ENCODE results near the gene NRXN3.

NRXN3 gene

DNA sequence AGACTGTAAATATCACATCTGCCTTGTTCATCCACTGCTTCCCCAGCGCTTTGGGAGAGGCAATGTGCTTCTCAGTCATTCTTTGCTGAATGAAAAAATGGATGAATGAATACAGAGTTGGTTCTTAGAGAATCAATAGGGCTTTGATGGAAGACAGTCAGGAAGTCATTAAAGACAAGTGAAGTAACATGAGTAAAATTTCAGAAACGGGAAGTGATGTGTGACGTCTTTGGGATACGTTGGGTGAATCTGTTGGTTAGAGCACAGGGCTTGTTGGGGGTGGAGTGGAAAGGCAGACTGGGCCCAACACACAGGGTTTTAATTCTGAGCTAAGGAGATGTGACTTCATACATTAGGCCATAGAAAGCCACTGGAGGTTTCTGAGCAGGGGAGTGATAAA, 39.0 kb upstream of the NRXN3 start:
- TF ChIP-seq, protein P1, sequence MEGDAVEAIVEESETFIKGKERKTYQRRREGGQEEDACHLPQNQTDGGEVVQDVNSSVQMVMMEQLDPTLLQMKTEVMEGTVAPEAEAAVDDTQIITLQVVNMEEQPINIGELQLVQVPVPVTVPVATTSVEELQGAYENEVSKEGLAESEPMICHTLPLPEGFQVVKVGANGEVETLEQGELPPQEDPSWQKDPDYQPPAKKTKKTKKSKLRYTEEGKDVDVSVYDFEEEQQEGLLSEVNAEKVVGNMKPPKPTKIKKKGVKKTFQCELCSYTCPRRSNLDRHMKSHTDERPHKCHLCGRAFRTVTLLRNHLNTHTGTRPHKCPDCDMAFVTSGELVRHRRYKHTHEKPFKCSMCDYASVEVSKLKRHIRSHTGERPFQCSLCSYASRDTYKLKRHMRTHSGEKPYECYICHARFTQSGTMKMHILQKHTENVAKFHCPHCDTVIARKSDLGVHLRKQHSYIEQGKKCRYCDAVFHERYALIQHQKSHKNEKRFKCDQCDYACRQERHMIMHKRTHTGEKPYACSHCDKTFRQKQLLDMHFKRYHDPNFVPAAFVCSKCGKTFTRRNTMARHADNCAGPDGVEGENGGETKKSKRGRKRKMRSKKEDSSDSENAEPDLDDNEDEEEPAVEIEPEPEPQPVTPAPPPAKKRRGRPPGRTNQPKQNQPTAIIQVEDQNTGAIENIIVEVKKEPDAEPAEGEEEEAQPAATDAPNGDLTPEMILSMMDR (IDR thresholded peaks at IDR 0.05; ENCODE audit: low read depth, low read length, missing control alignments) = no peak
- in situ Hi-C loops (cut with HindIII; ENCODE audit: low sequenced_read_pairs) = no loop called here
- DNase-seq (ENCODE audit: low read depth) = no peak
- no peak overlapping the region for H3K4me3 ChIP-seq (ENCODE audit: low read depth, low read length)

DNA sequence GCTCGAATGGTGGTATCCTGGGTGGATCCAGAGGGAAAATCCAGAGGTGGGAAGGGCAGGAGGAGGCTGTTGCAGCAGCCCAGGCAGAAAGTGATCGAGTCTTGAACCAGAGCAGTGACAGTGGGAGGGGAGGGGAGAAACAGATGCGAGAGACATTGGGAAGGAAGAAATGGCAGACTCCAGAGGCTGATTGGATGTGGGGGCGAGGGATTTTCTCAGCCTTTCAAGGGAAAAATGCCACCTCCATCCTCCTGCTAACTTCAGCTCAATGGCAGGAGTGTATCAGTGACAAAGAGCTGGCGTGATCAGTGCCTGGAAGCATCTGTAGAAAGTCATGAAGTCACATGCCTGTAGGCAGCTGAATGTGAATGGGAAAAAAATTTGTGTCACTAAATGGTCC, 38.6 kb upstream of the NRXN3 start:
- no peak for DNase-seq (ENCODE audit: low read depth)
- no peak overlapping the region for H3K4me3 ChIP-seq (ENCODE audit: low read depth, low read length)
- TF ChIP-seq, protein P1 (IDR thresholded peaks at IDR 0.05; ENCODE audit: low read depth, low read length, missing control alignments) = no peak
- in situ Hi-C loops (cut with HindIII; ENCODE audit: low sequenced_read_pairs) = no loop called here

DNA sequence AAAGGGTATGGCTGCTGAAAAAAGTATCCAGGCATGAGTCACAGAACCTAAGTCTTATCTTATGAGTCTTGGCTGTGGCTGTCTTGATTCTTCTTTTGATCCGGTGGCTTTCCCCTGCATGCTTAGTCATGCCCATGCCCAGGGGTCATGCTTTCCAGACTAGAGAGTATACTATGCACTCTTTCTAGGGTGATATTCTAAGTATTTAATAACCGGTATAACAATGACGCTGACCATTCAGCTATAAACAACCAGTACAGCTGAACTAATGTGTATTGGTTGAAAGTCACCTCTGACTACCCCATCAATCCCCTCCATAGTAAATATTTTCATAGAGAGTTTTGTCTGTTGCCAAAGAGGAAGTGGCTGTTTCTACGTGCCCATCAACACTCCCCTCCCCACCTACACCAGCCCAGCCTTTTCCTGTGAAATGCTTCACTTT, 34.7 kb upstream of the NRXN3 start:
- DNase-seq (ENCODE audit: low read depth) = no peak
- in situ Hi-C loops (cut with HindIII; ENCODE audit: low sequenced_read_pairs) = no loop called here
- TF ChIP-seq, protein P1 (IDR thresholded peaks at IDR 0.05; ENCODE audit: low read depth, low read length, missing control alignments) = no peak
- no peak overlapping the region for H3K4me3 ChIP-seq (ENCODE audit: low read depth, low read length)

DNA sequence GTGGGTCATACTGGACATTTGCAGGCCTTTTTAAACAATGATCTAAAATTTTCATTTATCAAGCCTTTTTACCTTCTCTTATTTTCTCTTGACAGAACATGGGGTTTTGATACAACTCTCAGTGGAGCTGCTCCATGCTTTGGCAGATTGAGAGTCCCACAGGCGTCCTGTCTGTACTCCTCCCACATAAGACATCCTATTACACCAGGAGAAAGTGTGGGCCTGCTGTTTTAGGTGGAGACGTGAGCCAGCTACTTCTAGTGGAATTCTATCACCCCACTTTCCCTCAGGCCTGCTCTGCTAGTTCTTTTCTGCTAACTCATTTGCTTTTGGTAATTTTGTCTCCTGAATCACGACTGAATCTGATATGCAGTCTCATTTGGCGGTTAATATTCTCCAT, 33.5 kb upstream of the NRXN3 start:
- no peak overlapping the region for H3K4me3 ChIP-seq (ENCODE audit: low read depth, low read length)
- TF ChIP-seq, protein P1 (IDR thresholded peaks at IDR 0.05; ENCODE audit: low read depth, low read length, missing control alignments) = no peak
- DNase-seq (ENCODE audit: low read depth) = no peak
- in situ Hi-C loops (cut with HindIII; ENCODE audit: low sequenced_read_pairs) = no loop called here

- TF ChIP-seq, protein P1 (IDR thresholded peaks at IDR 0.05; ENCODE audit: low read depth, low read length, missing control alignments) = no peak
- no peak overlapping the region for H3K4me3 ChIP-seq (ENCODE audit: low read depth, low read length)
- DNase-seq (ENCODE audit: low read depth) = no peak
- in situ Hi-C loops (cut with HindIII; ENCODE audit: low sequenced_read_pairs) = no loop called here
Measured at GRCh38 chr14:78141590-78141989, 28.6 kb upstream of the NRXN3 start.

DNA sequence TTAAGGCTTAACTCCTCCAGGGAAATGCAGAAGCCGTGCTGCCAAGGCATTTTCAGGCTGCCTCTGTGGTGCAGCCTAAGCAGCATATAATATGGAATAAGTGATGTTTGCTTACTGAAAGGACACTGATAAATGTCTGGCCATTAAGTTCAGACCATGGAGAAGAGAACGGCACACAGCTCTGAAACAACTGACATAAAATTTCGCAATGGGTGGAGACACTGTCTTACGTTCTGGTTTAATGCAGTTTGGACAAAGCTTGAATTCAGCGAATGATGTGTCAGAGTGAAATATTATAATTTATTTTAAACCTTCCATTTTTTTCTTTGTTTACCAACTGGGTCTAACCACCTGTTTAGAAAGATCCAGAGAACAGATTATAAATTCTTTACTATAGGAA, 27.2 kb upstream of the NRXN3 start:
- no peak overlapping the region for H3K4me3 ChIP-seq (ENCODE audit: low read depth, low read length)
- TF ChIP-seq, protein P1 (IDR thresholded peaks at IDR 0.05; ENCODE audit: low read depth, low read length, missing control alignments) = no peak
- DNase-seq (ENCODE audit: low read depth) = no peak
- in situ Hi-C loops (cut with HindIII; ENCODE audit: low sequenced_read_pairs) = no loop called here

Measured in astrocyte of the cerebellum (primary cell).